ENCODE results near the gene ALPL.

DNA sequence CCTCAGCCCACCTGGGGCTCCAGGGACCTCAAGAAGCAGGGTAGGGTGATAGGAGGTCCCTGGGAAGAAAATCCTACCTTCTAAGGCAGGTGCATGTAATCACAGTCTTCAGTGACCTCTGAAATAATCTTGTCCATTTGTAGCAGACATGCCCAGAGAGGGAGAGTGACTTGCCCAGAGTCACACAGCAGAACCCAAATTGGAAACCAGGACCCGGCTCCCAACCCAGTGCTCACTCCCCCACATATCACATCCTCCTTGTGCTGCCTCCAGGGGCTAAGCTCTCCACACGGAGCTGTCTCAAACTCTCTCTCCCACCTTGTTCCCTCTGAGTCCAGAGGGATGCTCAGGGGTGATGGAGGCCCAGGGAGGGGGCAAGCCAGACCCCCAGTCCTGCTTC is 87.4 kb downstream of the ALPL start:
- TF ChIP-seq, protein P1, sequence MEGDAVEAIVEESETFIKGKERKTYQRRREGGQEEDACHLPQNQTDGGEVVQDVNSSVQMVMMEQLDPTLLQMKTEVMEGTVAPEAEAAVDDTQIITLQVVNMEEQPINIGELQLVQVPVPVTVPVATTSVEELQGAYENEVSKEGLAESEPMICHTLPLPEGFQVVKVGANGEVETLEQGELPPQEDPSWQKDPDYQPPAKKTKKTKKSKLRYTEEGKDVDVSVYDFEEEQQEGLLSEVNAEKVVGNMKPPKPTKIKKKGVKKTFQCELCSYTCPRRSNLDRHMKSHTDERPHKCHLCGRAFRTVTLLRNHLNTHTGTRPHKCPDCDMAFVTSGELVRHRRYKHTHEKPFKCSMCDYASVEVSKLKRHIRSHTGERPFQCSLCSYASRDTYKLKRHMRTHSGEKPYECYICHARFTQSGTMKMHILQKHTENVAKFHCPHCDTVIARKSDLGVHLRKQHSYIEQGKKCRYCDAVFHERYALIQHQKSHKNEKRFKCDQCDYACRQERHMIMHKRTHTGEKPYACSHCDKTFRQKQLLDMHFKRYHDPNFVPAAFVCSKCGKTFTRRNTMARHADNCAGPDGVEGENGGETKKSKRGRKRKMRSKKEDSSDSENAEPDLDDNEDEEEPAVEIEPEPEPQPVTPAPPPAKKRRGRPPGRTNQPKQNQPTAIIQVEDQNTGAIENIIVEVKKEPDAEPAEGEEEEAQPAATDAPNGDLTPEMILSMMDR (IDR thresholded peaks at IDR 0.05), result no peak
- no peak for TF ChIP-seq POLR2AphosphoS5 (IDR thresholded peaks at IDR 0.05)

Data from prostate gland (tissue), 2 donors.